HG03108 (cell line): ENCODE results near the gene MEF2C.

Experiments
- ATAC-seq: cut with Tn5 transposase; IDR thresholded peaks from one replicate; pipeline ENCODE4 v1.9.1; 2021; ENCODE audit warnings: moderate library complexity; ENCODE audit not compliant: unreplicated experiment

The MEF2C gene

DNA sequence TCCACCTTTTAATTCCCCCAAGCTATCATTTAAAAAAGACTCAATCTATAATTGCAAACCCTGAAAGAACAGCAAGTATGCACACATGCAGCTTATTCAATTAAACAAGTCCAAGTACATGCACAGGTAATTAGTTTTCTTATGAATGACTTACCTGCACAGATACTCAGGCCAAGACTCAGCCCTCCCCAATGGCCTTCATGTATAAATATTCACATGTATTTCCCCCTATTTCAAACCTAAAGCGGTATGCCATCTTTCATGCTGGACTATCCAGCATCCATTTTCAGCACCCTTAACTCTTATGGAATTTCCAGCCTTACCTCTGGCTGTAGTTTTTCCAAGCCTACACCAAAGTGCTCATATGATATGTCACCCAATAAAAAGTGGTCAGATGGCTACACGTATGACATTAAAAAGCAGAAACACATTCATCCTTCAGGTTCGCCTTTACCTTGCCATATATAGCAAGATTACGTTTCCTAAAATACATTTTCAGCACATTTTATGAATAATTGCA lies 205.5 kb downstream of the MEF2C start:
- no peak for ATAC-seq

DNA sequence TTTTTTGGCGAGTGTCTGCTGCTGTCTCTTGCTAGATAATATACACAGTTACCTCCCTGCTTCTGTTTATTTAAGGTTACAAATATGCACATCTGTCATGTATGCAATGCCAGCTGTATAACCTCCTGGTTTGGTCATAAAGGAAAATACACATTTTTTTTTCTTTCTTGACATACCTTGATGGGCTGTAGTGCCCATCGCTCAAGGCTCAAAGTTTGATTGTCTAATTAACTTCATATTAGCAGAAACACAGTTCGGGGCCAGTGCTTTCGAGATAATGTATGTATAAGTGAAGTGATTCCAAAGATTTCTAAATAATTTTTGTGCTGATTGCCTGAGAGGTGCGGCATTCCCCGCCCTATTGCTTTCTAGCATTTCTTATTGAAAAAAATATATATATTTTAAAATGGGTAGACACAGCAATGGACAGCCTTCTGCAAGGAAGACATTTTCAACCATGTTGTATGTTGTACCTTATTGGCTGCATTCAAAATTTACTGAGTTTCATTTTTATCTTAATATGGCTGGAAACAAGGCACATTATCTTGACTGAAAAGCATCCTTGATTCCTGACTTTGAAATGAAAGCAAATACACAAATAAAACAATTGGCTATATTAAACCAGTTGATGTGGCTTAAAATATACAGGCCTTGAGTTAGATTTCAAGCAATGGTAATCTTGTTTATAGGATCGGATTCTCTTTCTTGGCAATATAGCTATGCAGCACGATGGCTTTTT lies 206.2 kb downstream of the MEF2C start:
- ATAC-seq: no peak

DNA sequence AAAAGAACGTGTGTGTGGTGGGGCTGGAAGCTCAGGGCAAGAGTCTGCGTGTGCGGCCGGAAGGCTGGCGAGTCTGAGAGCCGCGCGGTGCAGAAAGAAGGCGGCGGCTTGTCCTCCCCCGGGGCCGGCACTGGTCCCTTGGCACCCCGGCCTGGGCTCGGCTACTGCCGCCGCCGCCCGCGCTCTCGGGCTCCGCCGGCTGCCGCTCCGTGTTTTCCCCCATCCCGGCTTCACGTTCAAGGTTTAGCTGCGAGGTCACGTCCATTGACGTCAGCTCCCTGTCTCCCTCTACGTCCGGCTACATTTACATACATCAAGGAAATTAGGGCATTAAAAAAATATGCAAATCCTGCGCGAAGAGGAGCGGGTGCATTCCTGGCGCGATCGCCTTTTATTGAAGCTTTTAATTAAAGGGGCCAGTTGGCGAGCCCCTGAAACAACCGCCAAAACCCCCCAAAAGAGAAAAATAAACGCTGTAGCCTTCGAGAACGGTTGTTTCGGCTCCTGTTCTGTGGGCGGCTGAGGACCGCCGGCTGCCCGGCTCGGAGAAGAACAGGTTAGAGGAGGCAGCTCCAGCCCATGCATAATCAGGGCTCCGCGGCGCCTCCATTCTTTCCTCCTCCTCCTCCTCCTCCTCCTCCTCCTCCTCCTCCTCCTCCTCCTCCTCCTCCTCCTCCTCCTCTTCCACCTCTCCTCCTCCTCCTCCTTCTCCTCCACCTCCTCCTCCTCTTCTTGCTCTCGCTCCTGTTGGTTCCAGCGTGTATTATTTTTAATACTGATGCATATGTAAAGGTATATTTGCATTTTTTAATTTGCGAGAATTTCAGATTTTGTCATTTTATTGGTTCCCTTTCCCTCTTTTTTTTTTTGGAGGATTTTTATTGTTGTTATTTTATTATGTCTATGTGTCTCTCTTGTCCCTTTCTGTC lies 207.0 kb downstream of the MEF2C start:
- ATAC-seq: peak; percentile 34

DNA sequence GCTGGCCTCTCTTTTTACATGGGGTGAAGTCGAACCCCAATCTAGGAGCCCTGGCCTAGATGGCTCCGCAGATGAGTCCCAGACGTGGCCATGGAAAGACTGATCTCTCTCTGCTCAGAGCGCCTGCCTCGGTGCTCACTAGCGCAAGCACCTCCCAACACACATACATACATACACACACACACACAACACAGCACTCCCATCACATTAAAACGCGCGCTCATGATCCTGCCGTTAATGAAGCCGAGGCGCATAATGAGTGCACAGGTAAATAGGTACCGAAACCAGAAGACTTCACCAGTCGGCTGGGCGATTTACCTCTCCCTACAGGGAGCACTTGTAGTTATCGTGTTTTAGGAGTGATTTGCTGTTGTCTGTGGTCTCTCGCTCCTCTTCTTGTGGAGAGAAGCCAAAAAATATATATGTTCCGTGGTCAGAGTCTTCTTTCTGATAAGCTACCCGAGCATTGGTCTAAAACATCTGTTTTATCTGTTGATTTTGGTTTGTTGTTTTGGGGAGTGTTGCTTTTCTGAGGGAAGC lies 207.7 kb downstream of the MEF2C start:
- ATAC-seq: peak; percentile 4

DNA sequence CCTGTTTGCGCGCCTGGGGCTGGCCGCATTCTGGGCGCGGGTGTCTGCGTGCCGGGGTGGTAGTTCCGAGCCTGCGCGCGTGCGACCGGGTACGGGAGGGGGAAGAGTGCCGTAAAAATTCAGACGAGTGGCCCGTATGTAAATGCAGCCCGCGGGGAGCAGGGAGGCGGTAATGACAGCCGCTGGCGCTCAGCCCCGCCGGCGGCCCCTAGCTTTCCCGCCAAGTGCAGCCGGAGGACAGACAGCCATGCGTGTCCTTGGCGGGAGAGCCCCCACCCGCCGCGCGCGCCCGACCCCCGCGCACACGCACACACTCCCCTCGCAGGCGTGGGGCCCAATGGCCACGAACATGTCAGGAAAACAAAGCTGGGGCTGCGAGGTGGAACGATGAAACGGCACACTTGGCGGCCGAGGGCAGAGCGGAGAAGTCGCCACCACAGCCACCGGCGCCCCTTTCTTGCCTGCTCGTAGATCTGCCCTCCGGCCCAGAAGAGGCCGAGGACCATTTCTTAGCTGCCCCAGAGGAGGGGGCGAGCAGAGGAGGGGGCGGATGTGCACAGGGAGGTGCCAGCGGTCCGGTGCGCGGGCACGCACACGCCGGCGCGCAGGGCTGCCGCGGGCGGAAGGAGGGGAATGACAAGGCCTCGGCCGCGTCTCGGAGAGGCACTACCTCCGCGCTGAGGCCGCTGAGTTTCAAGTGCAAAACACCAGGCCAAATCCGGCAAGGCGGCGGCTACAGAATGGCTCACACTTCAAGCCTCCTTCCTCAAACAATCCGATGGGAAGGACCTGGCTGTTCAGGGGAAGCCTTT lies 208.4 kb downstream of the MEF2C start:
- peak; percentile 79 for ATAC-seq

DNA sequence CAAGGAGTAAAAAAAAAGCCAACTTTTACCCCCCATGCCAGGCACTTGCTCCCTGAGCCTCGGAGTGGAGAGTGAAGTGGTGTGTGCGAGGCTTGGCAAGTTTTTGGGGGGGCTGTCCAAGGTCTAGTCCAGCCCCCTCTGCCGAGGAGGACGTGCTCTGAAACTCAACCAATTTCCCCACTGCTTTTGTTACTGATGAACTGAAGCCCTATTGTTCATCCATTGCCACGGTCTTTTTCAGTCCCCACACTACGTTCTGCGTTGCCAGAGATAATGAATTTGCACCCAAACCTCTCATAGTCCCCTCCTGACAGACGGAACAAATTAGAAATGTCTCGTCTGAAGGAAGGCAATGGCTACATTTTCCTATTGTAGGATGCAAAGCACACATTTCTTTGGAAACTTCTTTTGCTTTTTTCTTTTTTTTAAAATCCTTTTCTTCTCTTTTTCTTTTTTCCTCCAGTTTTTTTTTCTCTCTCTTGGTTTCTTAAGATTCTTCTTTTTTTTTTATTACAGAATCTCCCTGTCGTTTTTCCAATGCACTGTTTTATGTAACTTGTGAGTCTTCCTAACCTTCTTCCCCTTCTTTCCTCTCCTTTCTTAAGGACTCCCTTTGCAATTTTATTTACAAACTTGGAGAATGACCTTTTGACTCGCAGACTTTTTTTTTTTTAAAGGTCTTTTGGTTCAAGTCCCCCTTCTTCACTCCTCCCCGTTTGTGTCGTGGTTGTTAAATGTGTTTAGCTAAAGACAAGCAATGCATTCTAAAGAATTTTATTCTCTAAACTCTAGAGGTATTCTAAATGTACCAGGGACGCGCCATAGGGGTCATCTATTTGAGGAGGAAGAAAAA lies 209.5 kb downstream of the MEF2C start:
- no peak for ATAC-seq

DNA sequence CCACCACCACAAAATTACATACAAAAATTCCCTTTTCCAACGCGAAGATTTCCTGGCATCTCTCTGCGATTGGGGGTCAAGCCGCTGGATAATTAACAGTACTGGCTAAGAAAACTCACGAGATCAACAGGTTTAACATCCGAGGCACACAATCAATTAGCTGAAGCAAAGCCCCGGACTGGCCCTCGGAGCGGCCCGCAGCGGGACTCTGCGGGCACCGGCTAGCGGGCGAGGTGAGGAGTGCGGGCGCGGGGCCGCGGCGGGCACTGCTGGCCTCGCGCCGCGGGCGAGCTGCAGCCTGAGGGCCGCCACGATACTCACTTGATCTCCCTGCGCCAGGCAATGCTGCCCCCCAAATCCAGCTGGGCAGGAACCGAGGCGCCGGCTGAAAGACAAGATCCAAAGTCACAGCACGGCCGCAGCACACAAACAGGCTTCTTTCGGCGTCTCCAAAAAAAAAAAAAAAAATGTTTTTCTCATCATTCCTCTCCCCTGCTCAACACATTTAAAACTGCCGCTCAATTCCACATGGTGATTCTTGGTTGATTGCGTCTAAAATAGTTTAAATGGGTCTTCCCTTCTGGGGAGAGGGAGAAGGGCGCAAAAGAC lies 210.2 kb downstream of the MEF2C start:
- ATAC-seq: no peak

DNA sequence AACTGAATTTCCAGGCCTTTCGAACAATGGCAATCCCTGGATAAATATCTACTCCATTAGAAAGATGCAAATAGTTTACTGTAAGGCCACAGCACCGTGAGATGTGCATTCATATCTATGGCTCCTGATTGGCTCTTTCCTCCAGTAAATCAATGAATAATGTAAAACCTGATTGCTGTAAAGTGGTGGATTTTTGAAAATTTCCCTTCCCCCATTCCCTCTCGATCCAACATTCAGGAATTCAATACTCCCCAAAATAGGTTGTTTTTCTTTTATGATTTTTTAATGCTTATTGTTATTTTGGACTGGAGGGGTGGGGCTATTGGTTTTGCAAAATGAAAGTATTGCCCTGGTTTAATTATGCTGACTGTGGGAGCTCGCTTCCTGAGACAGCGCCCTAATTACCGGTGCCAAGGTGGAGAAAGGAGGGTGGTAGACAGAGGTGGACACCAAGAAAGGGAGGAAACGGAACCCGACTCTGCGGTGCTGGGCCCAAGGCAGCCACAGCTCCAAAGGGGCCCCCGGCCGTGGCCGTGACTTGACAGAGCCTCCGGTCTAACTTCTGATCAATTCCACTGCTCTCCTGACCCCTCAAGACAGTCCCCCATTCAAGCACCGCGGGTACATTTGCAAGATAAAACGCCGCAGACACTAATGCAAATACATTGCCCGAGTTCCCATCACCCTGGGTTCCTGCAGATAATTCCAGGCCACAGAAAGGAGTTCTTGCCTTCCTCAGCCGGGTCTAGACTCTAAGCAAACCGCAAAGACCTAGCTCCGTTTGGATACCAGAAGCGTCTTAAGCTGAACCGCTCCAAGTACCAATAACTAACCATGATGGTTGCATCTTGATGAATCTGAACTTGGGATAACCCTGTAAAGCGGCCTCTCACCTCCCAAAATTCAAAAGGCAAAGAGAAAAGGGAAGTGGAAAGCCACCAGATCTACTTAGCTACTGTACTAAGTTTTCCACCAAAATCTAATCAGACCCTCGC lies 211.2 kb downstream of the MEF2C start:
- ATAC-seq: no peak

DNA sequence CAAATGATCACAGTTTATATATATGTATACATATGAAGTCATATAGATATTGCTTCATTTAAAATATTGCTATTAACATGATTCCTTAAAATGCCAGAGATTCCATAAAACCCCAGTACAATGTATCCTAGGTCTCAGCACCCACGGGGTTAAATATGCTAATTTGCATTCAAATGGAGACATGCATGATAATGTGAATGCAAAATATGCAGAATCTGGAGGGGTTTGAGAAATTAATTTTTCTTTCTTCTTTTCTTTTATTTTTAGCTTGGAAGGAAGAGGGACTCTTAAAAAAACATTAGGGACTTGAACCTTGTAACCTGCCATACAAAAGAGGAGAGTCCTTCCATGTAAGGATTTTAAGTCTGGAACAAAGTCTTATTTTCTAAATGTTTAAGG lies 211.9 kb downstream of the MEF2C start:
- no peak for ATAC-seq

DNA sequence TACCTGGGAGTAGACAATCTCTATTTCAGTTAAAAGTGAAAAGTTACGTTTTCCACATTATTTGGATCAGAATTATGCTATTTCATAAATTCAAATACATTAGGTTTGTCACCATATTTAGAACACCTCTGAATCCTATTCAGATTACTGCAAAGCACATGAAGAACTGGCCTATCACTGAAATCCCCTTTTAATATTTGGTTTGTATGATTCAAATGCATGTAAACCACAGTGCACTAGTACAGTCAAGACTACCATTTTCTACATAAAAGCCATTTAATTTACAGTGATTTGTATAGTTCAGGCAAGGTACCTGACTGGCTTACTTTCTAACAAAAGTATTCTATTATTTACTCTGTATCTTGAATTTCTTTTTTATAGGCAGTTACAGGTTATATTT lies 212.5 kb downstream of the MEF2C start:
- ATAC-seq: no peak

DNA sequence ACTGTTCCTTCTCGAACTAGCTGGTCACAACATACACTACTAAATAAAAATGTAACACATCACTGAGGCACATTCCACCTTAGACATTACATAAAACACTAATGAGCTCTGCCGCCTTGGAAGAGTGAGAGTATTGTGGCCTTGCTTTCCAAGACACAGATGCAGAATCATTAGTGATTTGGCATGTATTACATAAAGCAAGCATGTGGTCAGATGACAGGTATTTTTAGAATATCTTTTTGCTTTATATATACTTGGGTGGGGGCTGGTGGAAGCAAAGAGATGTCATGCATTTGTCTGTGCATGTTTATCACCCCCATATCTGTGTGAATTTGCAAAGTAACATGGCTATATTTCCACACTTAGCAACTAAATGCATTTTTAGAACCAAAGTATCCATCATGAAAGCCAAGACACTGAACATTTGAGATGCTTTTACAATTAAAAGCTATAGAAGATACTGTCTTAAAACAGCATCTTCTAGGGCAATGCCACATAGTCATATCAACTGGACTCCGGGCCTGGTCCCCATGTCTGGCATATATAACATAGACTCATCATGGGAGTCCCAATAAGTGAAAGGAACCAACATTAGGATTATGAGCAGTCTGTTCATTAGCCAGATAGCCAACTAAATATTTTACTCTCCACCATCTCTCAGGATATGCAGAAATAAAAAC lies 213.5 kb downstream of the MEF2C start:
- ATAC-seq: no peak

DNA sequence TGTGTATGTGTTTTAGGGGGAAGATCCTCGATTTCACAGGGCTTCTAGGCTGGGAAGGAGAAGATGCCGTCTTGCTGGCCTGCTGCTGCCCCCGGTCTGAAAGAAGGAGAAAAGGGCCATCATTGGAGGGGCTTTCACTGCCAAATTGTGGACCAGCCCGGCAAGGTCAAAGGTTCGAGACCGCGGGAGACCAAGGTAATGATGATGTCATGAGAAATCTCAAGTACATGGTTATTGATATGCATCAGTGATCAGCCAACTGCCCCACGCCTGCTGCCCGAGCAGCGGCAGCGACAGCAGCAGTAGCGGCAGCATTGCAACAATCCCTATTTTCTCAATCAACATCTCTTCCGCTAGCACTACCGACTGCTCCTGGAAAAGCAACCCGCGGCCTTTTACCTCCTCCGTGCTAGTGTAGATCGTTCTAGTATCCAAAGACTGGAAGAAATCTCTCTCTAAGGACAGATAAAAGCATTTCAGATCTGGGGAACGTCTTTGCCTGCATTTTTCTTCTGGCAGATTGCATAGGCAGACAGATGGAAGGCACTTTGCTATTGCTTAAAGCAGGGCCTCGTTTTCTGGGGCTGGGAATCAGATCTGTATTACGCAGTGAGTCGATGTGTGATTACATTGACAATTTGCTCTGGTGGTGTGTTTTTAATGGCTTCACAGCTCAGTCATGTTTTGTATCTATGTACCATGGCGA lies 215.3 kb downstream of the MEF2C start:
- peak; percentile 9 for ATAC-seq
